K562 (cell line): ENCODE results near the gene PMPCA.

Experiments used
- ARHGAP35 ChIP-seq: fragments of 450-650 bp; IDR thresholded peaks from 2 replicates; pipeline ENCODE4 v1.6.1; 2018; ENCODE audit not compliant: partially characterized antibody
- EZH2 ChIP-seq: IDR thresholded peaks from 2 replicates; pipeline ENCODE4 v1.6.1; 2012; ENCODE audit warnings: low read depth, mild to moderate bottlenecking, inconsistent platforms, low read length, borderline replicate concordance
- JUND ChIP-seq, 2 experiments: IDR thresholded peaks; 2 replicates in 1 of 2; 3 replicates in 1 of 2; pipeline ENCODE4 v1.6.1; 2011; ENCODE audit warnings: borderline replicate concordance in 2 of 2, low read depth in 2 of 2, low read length in 2 of 2, improper control_type of control experiment in 1 of 2, missing biosample characterization in 1 of 2, missing genetic modification characterization in 1 of 2, missing genetic modification reagents in 1 of 2
- NFIC ChIP-seq: fragments of 450-650 bp; IDR thresholded peaks from 2 replicates; pipeline ENCODE4 v1.6.1; 2017; ENCODE audit warnings: mild to moderate bottlenecking, inconsistent platforms
- POLR2AphosphoS5 ChIP-seq: IDR thresholded peaks from 2 replicates; pipeline ENCODE4 v1.6.1; 2011; ENCODE audit warnings: mild to moderate bottlenecking, low read depth, low read length, moderate library complexity; ENCODE audit not compliant: control insufficient read depth, insufficient read depth
- STAT5B ChIP-seq: fragments of 250-450 bp; sonication (Bioruptor Pico); IDR thresholded peaks from 2 replicates; pipeline ENCODE4 v1.8.0; 2021; ENCODE audit warnings: mild to moderate bottlenecking, inconsistent platforms
- ZFP30 ChIP-seq: fragments of 250-450 bp; sonication (Bioruptor Pico); IDR thresholded peaks from 2 replicates; pipeline ENCODE4 v1.8.0; 2022; ENCODE audit warnings: moderate library complexity, mild to moderate bottlenecking, inconsistent platforms, borderline replicate concordance
- TF ChIP-seq, protein P1 (sequence below): sonication (generic); formaldehyde crosslinking; IDR thresholded peaks from 2 replicates; pipeline ENCODE4 v1.5.0; 2020; ENCODE audit warnings: missing genetic modification reagents

DNA sequence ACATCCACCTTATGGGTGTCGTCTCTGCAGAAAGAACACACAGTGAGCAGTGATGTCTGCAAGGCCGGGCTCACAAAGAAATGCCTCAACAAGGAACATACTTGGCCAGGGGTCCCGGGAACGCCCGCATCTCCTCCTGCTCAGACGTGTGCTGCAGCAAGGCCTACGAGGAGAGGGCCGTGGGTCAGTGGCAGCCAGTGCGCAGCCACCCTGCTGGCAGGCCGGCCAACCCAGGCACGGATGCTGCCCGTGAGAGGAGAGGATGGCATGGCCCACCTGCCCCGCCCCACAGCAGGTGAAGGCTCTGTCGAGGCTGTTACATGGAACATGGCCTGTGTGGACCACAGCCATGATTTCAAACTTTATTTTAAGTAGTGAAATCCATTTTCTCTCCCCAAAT is 53.1 kb downstream of the PMPCA start:
- TF ChIP-seq EZH2 = no peak
- TF ChIP-seq NFIC = no peak
- TF ChIP-seq STAT5B (CRISPR knock-in tag) = no peak
- TF ChIP-seq, protein P1, sequence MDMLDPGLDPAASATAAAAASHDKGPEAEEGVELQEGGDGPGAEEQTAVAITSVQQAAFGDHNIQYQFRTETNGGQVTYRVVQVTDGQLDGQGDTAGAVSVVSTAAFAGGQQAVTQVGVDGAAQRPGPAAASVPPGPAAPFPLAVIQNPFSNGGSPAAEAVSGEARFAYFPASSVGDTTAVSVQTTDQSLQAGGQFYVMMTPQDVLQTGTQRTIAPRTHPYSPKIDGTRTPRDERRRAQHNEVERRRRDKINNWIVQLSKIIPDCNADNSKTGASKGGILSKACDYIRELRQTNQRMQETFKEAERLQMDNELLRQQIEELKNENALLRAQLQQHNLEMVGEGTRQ = no peak
- no peak for TF ChIP-seq JUND (IDR thresholded peaks at IDR 0.05; ENCODE audit: borderline replicate concordance, low read depth, low read length)
- TF ChIP-seq JUND (tag; IDR thresholded peaks at IDR 0.05; ENCODE audit: borderline replicate concordance, low read depth, low read length) = no peak
- no peak for TF ChIP-seq ZFP30
- no peak for TF ChIP-seq ARHGAP35
- TF ChIP-seq POLR2AphosphoS5 = no peak
